IPS DF 6.9 (cell line): ENCODE results near the gene CERS2.
A peak's percentile ranks its signal among the peaks of the same experiment; 100 is the strongest.

ENCODE experiments used
- DNase-seq: peaks from one replicate; pipeline ENCODE4 v3.0.0-alpha.2; 2013; ENCODE audit warnings: low read depth, low spot score
- H3K27ac ChIP-seq: one replicate; pipeline ENCODE4 v1.5.1; 2013; ENCODE audit warnings: low read length, control low read depth
- H3K27me3 ChIP-seq: 2 replicates; pipeline ENCODE4 v1.6.1; 2013; ENCODE audit warnings: mild to moderate bottlenecking, low read length; ENCODE audit not compliant: control insufficient read depth, insufficient read depth
- H3K36me3 ChIP-seq: 2 replicates; pipeline ENCODE4 v1.6.1; 2013; ENCODE audit warnings: low read length; ENCODE audit not compliant: control insufficient read depth, insufficient read depth
- H3K4me1 ChIP-seq: 2 replicates; pipeline ENCODE4 v1.6.1; 2013; ENCODE audit warnings: low read length; ENCODE audit not compliant: control insufficient read depth, insufficient read depth
- H3K4me3 ChIP-seq: 2 replicates; pipeline ENCODE4 v1.5.1; 2013; ENCODE audit warnings: mild to moderate bottlenecking, low read length
- H3K9me3 ChIP-seq: 2 replicates; pipeline ENCODE4 v1.6.1; 2013; ENCODE audit warnings: low read length, inconsistent platforms; ENCODE audit not compliant: control insufficient read depth, insufficient read depth
- WGBS: extraction: QIAGEN DNeasy Blood & Tissue Kit; methylation state at CpG from one replicate; pipeline ENCODE4 v1.1.7; 2013; ENCODE audit warnings: mixed read lengths, missing lambda C conversion rate; ENCODE audit not compliant: insufficient read length, insufficient coverage; 5-methylcytosine and 5-hydroxymethylcytosine counted together

CERS2 gene

DNA sequence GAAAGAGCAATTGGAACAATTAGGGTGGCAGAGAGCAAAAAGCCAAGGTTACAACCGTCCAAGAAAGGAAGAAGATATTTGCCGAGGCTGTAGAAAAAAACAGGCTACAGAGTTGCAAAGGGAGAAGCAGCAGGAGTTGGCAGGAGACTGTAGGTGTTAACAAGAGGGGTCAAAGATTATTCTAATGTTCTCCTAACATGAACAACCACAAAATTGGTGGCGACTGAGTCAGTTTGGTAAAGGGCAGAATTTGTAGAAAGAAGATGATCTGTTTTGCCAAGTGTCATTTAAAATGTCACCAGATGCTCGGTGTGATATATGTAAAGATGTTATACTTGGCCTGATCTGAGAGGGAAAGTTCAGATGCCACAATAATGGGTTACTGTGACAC, 33.2 kb upstream of the CERS2 start:
- WGBS, result no CpG with 5 or more reads among the region's 4 CpGs
- H3K27ac ChIP-seq, result no peak overlapping the region
- H3K27me3 ChIP-seq, result no peaks in the 10 kb centered on the region
- H3K4me3 ChIP-seq, result no peak overlapping the region
- H3K36me3 ChIP-seq, result no peaks in the 10 kb centered on the region
- DNase-seq, result no peak
- H3K4me1 ChIP-seq, result peaks cover 2% of the 10 kb centered on the region; the same call in 1 of the 2 replicates
- no peaks in the 10 kb centered on the region for H3K9me3 ChIP-seq

GRCh38 chr1:151006327-151007052, 31.9 kb upstream of the CERS2 start, which contains the start of gene MINDY1:
Gene MINDY1 (minus strand): TSS chr1:151006902. CDS start chr1:151002617, 4,285 bp downstream.
- no CpG with 5 or more reads among the region's 18 CpGs for WGBS
- Histone ChIP-seq H3K36me3 (no peaks in the 10 kb centered on the region), H3K9me3 (no peaks in the 10 kb centered on the region), H3K27ac (no peak within 1 kb of the TSS), H3K4me3 (peak within 1 kb of the TSS; percentile 25; the same call in 1 of the 2 replicates), H3K27me3 (no peaks in the 10 kb centered on the region), H3K4me1 (peaks cover 2% of the 10 kb centered on the region; the same call in 1 of the 2 replicates)
- DNase-seq, result peak; percentile 61

DNA sequence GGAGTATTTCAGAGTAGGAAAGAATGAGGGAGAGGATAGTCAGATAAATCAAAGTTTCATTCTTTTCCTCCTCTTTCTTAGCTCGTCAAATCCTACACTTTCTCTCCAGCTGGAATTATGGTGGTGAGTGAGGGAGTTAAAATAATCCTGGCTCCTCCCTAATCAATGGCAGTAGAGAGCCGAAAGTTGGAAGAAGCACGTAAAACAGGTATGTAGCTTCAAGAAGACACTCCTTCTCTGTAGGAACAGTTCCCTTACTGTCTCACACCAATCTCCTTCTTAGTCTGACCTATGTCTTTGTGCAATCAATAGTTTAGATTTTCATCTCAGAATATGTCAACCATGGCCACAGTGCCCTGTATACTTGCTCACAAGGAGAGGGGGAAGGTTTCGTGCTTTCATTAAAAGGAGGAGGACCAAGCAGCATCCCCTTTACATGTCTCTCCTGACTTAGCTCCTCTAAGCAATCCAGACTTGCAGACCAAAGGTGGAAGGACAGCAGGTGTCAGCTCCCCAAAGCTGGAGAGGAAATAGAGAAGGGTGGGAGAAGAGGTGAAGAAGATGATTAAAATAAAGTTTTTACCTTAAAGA, 31.2 kb upstream of the CERS2 start:
- no peaks in the 10 kb centered on the region for H3K36me3 ChIP-seq
- H3K4me1 ChIP-seq, result peaks cover 2% of the 10 kb centered on the region; the same call in 1 of the 2 replicates
- H3K4me3 ChIP-seq, result no peak overlapping the region; the same call in 1 of the 2 replicates
- no peaks in the 10 kb centered on the region for H3K27me3 ChIP-seq
- no peak for DNase-seq
- H3K9me3 ChIP-seq, result no peaks in the 10 kb centered on the region
- WGBS, result no CpG with 5 or more reads among the region's 4 CpGs
- H3K27ac ChIP-seq, result no peak overlapping the region

GRCh38 chr1:151003180-151003579, 28.5 kb upstream of the CERS2 start:
- Histone ChIP-seq H3K27ac (no peak overlapping the region), H3K27me3 (no peaks in the 10 kb centered on the region), H3K4me3 (no peak overlapping the region), H3K9me3 (no peaks in the 10 kb centered on the region), H3K4me1 (peaks cover 2% of the 10 kb centered on the region; the same call in 1 of the 2 replicates), H3K36me3 (no peaks in the 10 kb centered on the region)
- DNase-seq, result no peak

- no peak overlapping the region for H3K27ac ChIP-seq
- no peaks in the 10 kb centered on the region for H3K9me3 ChIP-seq
- no peaks in the 10 kb centered on the region for H3K27me3 ChIP-seq
- WGBS, result no CpG with 5 or more reads among the region's 2 CpGs
- H3K4me1 ChIP-seq, result peaks cover 2% of the 10 kb centered on the region; the same call in 1 of the 2 replicates
- DNase-seq, result no peak
- 0 out of 2 replicates have a peak, but pooled peaks cover under 1% of the 10 kb centered on the region for H3K36me3 ChIP-seq
- H3K4me3 ChIP-seq, result no peak overlapping the region
Measured at GRCh38 chr1:151002611-151003010, 28.0 kb upstream of the CERS2 start.

GRCh38 chr1:151002051-151002450, 27.4 kb upstream of the CERS2 start:
- no peak for DNase-seq
- no CpG with 5 or more reads among the region's 3 CpGs for WGBS
- Histone ChIP-seq H3K4me1 (peaks cover 2% of the 10 kb centered on the region; the same call in 1 of the 2 replicates), H3K4me3 (no peak overlapping the region), H3K36me3 (0 out of 2 replicates have a peak, but pooled peaks cover 3% of the 10 kb centered on the region), H3K9me3 (no peaks in the 10 kb centered on the region), H3K27ac (no peak overlapping the region), H3K27me3 (no peaks in the 10 kb centered on the region)

GRCh38 chr1:151001602-151002001, 27.0 kb upstream of the CERS2 start:
- Histone ChIP-seq H3K4me3 (no peak overlapping the region), H3K36me3 (0 out of 2 replicates have a peak, but pooled peaks cover 3% of the 10 kb centered on the region), H3K9me3 (no peaks in the 10 kb centered on the region), H3K4me1 (peaks cover 2% of the 10 kb centered on the region; the same call in 1 of the 2 replicates), H3K27ac (no peak overlapping the region), H3K27me3 (no peaks in the 10 kb centered on the region)
- no CpG with 5 or more reads among the region's 4 CpGs for WGBS
- DNase-seq, result no peak

GRCh38 chr1:151000408-151000807, 25.8 kb upstream of the CERS2 start:
- Histone ChIP-seq H3K27me3 (no peaks in the 10 kb centered on the region), H3K27ac (no peak overlapping the region), H3K9me3 (no peaks in the 10 kb centered on the region), H3K36me3 (0 out of 2 replicates have a peak, but pooled peaks cover 3% of the 10 kb centered on the region), H3K4me1 (no peaks in the 10 kb centered on the region), H3K4me3 (no peak overlapping the region)
- DNase-seq, result no peak
- WGBS, result no CpG with 5 or more reads among the region's 3 CpGs

DNA sequence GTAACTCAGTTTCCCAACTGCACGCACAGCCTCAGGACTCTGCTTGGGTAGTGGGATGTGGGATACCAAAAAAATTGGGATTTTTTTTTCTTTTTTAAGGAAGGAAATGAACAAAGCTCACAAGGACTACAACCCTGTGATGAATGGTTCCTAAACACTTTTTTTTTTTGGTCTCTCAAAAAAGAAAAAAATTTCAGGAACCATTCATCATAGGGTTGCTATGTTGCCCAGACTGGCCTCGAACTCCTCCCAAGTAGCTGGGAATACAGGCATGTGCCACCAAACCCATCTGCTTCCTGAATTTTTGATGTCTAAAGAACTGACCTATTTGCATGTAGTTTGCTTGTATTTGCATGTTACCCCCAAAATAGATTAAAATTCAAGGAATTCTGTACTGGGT, 25.3 kb upstream of the CERS2 start:
- H3K9me3 ChIP-seq, result no peaks in the 10 kb centered on the region
- H3K4me3 ChIP-seq, result no peak overlapping the region
- no peaks in the 10 kb centered on the region for H3K4me1 ChIP-seq
- H3K27me3 ChIP-seq, result no peaks in the 10 kb centered on the region
- H3K36me3 ChIP-seq, result 0 out of 2 replicates have a peak, but pooled peaks cover 3% of the 10 kb centered on the region
- no peak for DNase-seq
- no peak overlapping the region for H3K27ac ChIP-seq
- WGBS, result no CpG with 5 or more reads among the region's 2 CpGs

GRCh38 chr1:150999051-150999674, 24.5 kb upstream of the CERS2 start:
- WGBS, result no CpG with 5 or more reads among the region's 17 CpGs
- 0 out of 2 replicates have a peak, but pooled peaks cover 3% of the 10 kb centered on the region for H3K36me3 ChIP-seq
- no peaks in the 10 kb centered on the region for H3K27me3 ChIP-seq
- no peak overlapping the region for H3K27ac ChIP-seq
- no peaks in the 10 kb centered on the region for H3K9me3 ChIP-seq
- no peak overlapping the region for H3K4me3 ChIP-seq
- DNase-seq, result no peak
- H3K4me1 ChIP-seq, result no peaks in the 10 kb centered on the region
